GM23338 (cell line): ENCODE results near the gene KIAA1671.

Experiments used
- CTCF ChIP-seq, 2 experiments: fragments of 200-600 bp in 1 of 2; sonication (generic) in 1 of 2; conservative IDR thresholded peaks; 2 replicates each; pipeline versions ENCODE4 v1.5.1 to v1.6.1; 2016 to 2017; ENCODE audit warnings: antibody characterized with exemption in 2 of 2, low read depth in 2 of 2, mild to moderate bottlenecking in 2 of 2, moderate library complexity in 1 of 2
- EZH2 ChIP-seq: fragments of 200-600 bp; sonication (generic); IDR thresholded peaks from one replicate; pipeline ENCODE4 v1.8.0; 2017; ENCODE audit warnings: antibody characterized with exemption, mild to moderate bottlenecking, low read depth; ENCODE audit not compliant: unreplicated experiment

GRCh38 chr22:25024895-25025294, 72.4 kb downstream of the KIAA1671 start:
- TF ChIP-seq CTCF (conservative IDR thresholded peaks at IDR 0.05; ENCODE audit: low read depth in 2 of 2) = no peak
- TF ChIP-seq EZH2 = no peak
